Measurements from ENCODE around the gene SLC25A26.

Gene SLC25A26

DNA sequence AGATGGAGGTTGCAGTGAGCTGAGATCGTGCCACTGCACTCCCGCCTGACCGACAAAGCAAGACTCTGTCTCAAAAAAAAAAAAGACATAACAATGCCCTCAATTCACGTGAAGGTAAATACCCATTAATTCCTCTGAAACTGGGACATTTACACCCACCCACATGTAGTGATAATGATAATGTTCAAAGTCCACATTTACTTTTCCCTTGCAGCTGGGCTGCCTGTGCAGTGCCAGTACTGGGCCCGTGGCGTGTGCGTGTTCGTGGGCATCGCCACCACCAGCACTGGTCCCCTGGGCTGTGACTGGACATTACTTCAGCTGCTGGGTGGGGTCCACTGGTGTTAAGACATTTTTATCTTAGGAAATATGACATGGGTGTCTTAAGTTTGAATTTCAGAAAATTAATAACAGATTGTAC is 123.6 kb downstream of the SLC25A26 start:
- H3K27ac ChIP-seq, result no peak overlapping the region
- TF ChIP-seq, protein P1, sequence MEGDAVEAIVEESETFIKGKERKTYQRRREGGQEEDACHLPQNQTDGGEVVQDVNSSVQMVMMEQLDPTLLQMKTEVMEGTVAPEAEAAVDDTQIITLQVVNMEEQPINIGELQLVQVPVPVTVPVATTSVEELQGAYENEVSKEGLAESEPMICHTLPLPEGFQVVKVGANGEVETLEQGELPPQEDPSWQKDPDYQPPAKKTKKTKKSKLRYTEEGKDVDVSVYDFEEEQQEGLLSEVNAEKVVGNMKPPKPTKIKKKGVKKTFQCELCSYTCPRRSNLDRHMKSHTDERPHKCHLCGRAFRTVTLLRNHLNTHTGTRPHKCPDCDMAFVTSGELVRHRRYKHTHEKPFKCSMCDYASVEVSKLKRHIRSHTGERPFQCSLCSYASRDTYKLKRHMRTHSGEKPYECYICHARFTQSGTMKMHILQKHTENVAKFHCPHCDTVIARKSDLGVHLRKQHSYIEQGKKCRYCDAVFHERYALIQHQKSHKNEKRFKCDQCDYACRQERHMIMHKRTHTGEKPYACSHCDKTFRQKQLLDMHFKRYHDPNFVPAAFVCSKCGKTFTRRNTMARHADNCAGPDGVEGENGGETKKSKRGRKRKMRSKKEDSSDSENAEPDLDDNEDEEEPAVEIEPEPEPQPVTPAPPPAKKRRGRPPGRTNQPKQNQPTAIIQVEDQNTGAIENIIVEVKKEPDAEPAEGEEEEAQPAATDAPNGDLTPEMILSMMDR (conservative IDR thresholded peaks at IDR 0.05), result no peak

DNA sequence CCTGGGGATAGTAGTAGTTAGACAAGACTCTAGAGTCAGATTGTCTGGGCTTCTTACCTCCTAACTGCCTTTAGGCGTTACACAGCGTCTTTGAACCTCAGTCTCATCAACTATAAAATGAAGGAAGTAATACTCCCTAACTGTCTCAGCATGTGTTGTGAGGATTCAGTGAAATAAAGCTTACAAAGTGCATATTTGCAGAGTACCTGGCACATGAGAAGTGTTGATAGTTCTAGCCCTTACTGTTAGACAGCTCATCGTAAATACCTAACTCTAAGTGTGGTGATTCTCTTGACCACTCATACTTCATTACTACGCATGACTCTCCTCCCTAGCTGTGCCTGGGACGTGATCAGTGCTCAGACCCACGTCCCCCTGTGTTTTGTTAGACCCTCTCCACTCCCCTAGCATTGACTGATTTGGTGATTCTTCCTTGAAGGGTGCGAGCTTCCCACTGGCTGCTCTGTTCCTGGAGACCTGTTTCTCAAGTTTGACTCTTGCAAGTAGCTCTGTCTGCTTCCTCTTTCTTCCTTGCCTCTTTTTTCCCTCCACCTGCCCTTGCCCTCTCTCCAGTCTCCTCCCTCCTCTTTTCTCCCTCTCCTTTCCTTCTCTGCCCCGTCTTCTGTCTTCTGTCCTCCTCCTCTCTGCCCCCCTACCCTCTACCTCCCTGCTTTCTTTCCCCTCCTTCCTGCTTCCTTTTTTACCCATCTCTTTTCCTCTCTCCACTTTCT is 124.2 kb downstream of the SLC25A26 start:
- TF ChIP-seq, protein P1 (conservative IDR thresholded peaks at IDR 0.05), result no peak
- H3K27ac ChIP-seq, result no peak overlapping the region

DNA sequence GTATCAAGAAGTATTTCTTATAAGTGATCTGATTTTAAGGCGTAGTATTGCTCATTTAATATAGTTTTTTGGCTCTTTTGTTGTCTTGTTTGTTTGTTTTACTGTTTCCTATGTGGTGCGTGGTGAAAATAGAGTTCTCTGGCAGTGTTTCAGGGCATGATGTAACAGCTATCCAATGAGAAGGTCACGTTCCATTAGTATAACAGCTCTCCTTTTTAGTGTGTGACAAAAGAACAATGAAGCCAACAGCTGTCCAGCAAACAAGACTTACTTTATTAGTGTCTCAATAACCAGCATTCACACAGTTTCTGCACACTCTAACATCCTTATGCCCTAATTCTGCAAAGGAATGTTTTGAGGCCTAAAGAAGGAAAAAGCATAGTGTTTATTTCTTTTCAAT is 127.9 kb downstream of the SLC25A26 start:
- no peak overlapping the region for H3K27ac ChIP-seq
- TF ChIP-seq, protein P1 (conservative IDR thresholded peaks at IDR 0.05), result no peak

DNA sequence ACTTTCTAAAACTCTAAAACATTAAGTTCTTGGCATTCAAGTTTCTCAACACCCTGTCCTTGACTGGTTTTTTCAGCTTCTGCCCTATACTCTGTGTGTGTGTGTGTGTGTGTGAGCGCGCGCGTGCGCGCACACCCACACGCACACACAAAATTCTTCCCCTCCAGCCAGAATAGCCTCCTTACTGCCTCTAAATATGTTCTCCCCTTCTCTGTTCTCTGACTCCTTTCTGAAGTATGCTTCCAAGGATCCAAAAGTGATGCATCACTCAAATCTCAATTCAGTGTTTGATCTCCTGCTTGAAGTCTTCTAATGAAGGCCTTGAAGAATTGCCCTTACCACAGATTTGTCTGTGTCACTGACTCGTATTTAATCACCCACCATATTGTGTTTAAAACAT is 129.8 kb downstream of the SLC25A26 start:
- TF ChIP-seq, protein P1 (conservative IDR thresholded peaks at IDR 0.05), result no peak
- no peak overlapping the region for H3K27ac ChIP-seq

DNA sequence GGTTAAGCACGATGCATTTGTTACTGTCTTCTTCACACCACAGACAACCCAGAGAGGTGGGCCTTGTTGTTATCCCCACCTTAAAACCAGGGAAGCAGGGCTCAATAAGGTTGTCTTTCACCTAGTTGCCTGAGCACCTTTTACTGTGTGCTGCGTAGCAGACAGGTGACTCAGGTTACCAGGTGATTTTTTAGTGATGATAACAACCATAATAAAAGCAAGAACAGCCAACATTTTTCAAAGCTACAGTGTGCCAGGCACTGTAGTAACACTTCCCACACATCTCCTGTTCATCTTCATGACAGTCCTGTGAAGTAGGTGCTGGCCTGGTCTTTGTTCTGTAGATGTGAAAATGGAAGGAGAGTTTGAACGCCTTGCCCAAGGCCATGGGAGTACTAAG is 132.2 kb downstream of the SLC25A26 start:
- TF ChIP-seq, protein P1 (conservative IDR thresholded peaks at IDR 0.05), result no peak
- no peak overlapping the region for H3K27ac ChIP-seq

DNA sequence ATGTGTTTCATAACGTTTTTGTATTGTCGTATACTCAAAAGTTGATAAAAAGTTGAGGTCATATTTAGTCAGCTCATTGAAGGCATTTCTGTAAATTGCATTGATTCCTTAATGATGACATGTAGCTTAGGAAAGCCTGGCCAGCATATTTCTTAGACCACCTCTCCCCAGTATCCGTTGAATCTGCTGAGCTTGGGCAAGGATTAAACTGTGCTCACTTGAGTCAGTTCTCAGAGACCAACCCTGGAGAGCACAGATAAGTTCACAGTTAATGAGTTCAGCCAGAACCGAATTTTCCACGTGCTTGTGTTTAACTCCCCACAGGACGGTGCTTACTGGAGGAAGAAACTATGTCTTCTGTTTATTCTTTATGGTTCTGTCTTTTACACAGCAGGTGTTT is 132.7 kb downstream of the SLC25A26 start:
- TF ChIP-seq, protein P1 (conservative IDR thresholded peaks at IDR 0.05), result no peak
- H3K27ac ChIP-seq, result no peak overlapping the region

DNA sequence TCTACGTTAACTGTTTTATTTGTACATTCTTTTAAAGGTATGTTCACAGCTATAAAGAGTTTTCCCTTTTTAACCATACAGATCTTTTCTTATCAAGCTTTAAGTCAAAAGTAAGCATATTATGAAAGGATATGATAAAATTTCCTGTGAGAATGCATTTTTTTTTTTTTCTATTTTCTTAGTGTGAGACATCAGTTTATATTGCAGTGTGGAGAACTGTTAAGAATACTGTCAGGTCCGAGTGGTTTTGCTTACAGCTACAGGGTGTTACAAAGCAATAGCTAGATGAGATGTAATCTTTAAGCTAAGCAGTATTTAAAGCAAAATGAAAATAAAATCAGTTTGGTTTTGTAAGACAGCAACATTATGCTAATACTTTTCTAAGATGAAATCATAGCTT is 133.2 kb downstream of the SLC25A26 start:
- TF ChIP-seq, protein P1 (conservative IDR thresholded peaks at IDR 0.05), result no peak
- no peak overlapping the region for H3K27ac ChIP-seq
